HG03025 (cell line): ENCODE results near the gene PABPN1.
"Not testable (repeated sequence)": the region's sequence is repeated elsewhere in the genome, so short reads cannot be mapped to it uniquely, and the experiment has no call there.

Experiments used
- ATAC-seq: cut with Tn5 transposase; IDR thresholded peaks from one replicate; pipeline ENCODE4 v1.9.1; 2021; ENCODE audit warnings: mild to moderate bottlenecking, moderate library complexity; ENCODE audit not compliant: unreplicated experiment, low FRiP score

The PABPN1 gene

GRCh38 chr14:23301288-23301968 is 19.8 kb upstream of the PABPN1 start:
- ATAC-seq, result peak; percentile 85

GRCh38 chr14:23301969-23302289 is 19.3 kb upstream of the PABPN1 start:
- ATAC-seq, result peak; percentile 15

- peak; percentile 18 for ATAC-seq
These were observed 18.7 kb upstream of the PABPN1 start, which contains the start of gene PPP1R3E for GRCh38 chr14:23302290-23303225. Gene PPP1R3E (minus strand): TSS chr14:23302859. CDS start chr14:23302576, 283 bp downstream.

- ATAC-seq, result no peak
These were observed 14.7 kb upstream of the PABPN1 start, which contains the start of gene BCL2L2 for GRCh38 chr14:23306412-23307145. Gene BCL2L2 (plus strand): TSS chr14:23306833. CDS start chr14:23307768, 935 bp downstream.

GRCh38 chr14:23307146-23307530 is 14.1 kb upstream of the PABPN1 start:
- ATAC-seq, result no peak

- no peak for ATAC-seq
These were observed 13.3 kb upstream of the PABPN1 start for GRCh38 chr14:23307687-23308644.

GRCh38 chr14:23308721-23309445 is 12.4 kb upstream of the PABPN1 start:
- no peak for ATAC-seq

- ATAC-seq, result no peak
These were observed 10.7 kb upstream of the PABPN1 start for GRCh38 chr14:23310546-23310945.

- ATAC-seq, result no peak
These were observed 5.0 kb upstream of the PABPN1 start for GRCh38 chr14:23316300-23316699.

GRCh38 chr14:23319746-23320583 is 1.3 kb upstream of the PABPN1 start:
- ATAC-seq, result no peak

- peak; percentile 17 for ATAC-seq
These were observed 603 bp downstream of the PABPN1 start for GRCh38 chr14:23321572-23322547.

- ATAC-seq, result no peak
These were observed 1.6 kb downstream of the PABPN1 start for GRCh38 chr14:23322568-23323517.

- no peak for ATAC-seq
These were observed 2.7 kb downstream of the PABPN1 start for GRCh38 chr14:23323838-23324454.

GRCh38 chr14:23324455-23324846 is 3.2 kb downstream of the PABPN1 start:
- no peak for ATAC-seq

- ATAC-seq, result no peak
These were observed 3.7 kb downstream of the PABPN1 start for GRCh38 chr14:23324993-23325392.

- not testable (repeated sequence) for ATAC-seq
These were observed 4.5 kb downstream of the PABPN1 start for GRCh38 chr14:23325746-23326145.
